Right cardiac atrium (tissue), 5 donors: ENCODE measurements around the gene TRIO. TPM values are rescaled to one million over a fixed set of nuclear protein-coding genes. Genes with fewer than 3 reads are reported as not detected.

Experiments used
- ATAC-seq, 2 donors: fragments of 200-7000 bp; cut with Tn5 transposase; one replicate each; pipeline versions ENCODE4 v1.8.0 to v1.9.1; 2020; ENCODE audit warnings: moderate library complexity in 2 of 2, mild to moderate bottlenecking in 1 of 2
- DNase-seq, 3 donors: peaks; one replicate each; pipeline ENCODE4 v3.0.0-alpha.2; 2020
- H3K27ac ChIP-seq: one replicate; pipeline ENCODE4 v1.5.1; 2013; ENCODE audit warnings: mild to moderate bottlenecking, low read length, control low read depth, moderate library complexity
- H3K27me3 ChIP-seq: one replicate; pipeline ENCODE4 v1.6.1; 2013; ENCODE audit not compliant: control insufficient read depth, insufficient read depth
- H3K4me1 ChIP-seq: one replicate; pipeline ENCODE4 v1.6.1; 2013; ENCODE audit warnings: low read length; ENCODE audit not compliant: control insufficient read depth, insufficient read depth
- H3K4me3 ChIP-seq: one replicate; pipeline ENCODE4 v1.5.1; 2013; ENCODE audit warnings: low read length, control low read depth
- H3K9me3 ChIP-seq: one replicate; pipeline ENCODE4 v1.6.1; 2013; ENCODE audit warnings: low read length; ENCODE audit not compliant: control insufficient read depth
- WGBS: extraction: QIAGEN DNeasy Blood & Tissue Kit; methylation state at CpG from one replicate; pipeline ENCODE4 v1.1.7; 2013; 5-methylcytosine and 5-hydroxymethylcytosine counted together
- intact Hi-C, 4 donors: fragments of 100-400 bp; cut with DNase I; formaldehyde crosslinking; loops; one replicate each; pipeline versions ENCODE4 v1.11.0 to v1.14.0; 2022 to 2023
- polyA plus RNA-seq: library from polyadenylated mRNA; stranded (reverse); fragments of 200-250 nt; gene quantifications from one replicate; pipeline ENCODE4 v1.2.3, GENCODE V29; 2013
- total RNA-seq, 4 donors: library from RNA; stranded (reverse); fragmentation: NEBNext Ultra II Directional; extraction: Animal tissue kit (Norgen Biotek cat#: 25700); gene quantifications; one replicate each; pipeline ENCODE4 v1.2.1, GENCODE V29; 2021
- donor health status: healthy with polysubstance abuse.
- donor health status: DM: no; HTN: yes; CAD: no.
- donor health status: DM: no; HTN: no; CAD: no.
- donor health status: DM: no; HTN: yes; CAD: no; lungs with severe emphysema.
- donor health status: DM: yes; HTN: yes; CAD: no.

Gene TRIO
- total and polyA plus RNA-seq, 5 donors: 31.3 to 66.0 (median 54.1) TPM

DNA sequence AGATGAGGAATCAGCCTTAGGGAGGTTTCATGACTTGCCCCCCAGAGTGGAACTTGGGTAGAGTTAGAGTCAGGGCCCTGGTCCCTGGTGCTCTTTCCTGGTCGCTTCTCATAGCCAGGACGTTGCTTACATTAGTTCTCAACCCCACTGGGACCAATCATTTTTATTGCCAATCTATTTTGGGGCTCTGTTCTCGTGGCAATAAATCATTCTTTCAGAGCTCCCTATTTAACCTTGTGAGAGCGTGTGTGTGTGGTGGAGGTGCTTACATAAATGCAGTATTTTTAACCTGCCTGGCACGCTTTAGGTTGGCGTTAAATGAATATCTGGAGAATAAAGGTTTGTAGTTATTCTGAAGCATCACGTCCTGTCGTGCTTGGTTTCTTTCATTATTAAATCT, 4.1 kb downstream of the TRIO start:
- Histone ChIP-seq H3K27ac (peak overlapping the region; percentile 38), H3K27me3 (no peaks in the 10 kb centered on the region), H3K9me3 (peaks cover 2% of the 10 kb centered on the region), H3K4me3 (no peak overlapping the region), H3K4me1 (peaks cover 21% of the 10 kb centered on the region)
- no peak for DNase-seq
- no peak for ATAC-seq
- 49% methylated on average over 8 of the region's 8 CpGs for WGBS
- intact Hi-C loops: loop anchor here (10.0 kb wide), 3 partner anchors 48 to 118 kb away; no protein-coding TSS in a partner anchor

DNA sequence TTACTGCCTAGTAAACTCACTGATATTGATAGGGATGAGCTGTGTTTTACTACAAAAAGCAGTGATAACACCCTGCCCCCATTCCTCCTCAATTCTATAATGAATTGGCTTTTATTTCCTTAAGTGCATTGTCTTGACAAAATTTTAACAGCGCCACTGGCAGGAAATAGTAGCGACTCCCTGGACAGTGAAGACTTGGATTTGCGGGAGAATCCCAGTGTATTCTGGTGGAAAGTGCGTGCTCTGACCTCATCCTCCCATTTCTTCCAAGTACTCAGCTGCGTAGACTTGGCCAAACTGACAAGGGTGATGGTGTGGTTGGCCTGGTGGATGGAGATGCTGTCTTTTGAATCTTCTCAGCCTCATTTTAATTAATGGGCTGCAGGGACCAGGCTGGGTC, 5.3 kb downstream of the TRIO start:
- no peak overlapping the region for H3K4me3 ChIP-seq
- no peak for DNase-seq
- no peak for ATAC-seq
- H3K4me1 ChIP-seq: peaks cover 28% of the 10 kb centered on the region
- no peak overlapping the region for H3K27ac ChIP-seq
- 77% methylated on average over 5 of the region's 5 CpGs for WGBS
- peaks cover 2% of the 10 kb centered on the region for H3K9me3 ChIP-seq
- no peaks in the 10 kb centered on the region for H3K27me3 ChIP-seq
- intact Hi-C loops: loop anchor here (10.0 kb wide), 3 partner anchors 46 to 116 kb away; no protein-coding TSS in a partner anchor

DNA sequence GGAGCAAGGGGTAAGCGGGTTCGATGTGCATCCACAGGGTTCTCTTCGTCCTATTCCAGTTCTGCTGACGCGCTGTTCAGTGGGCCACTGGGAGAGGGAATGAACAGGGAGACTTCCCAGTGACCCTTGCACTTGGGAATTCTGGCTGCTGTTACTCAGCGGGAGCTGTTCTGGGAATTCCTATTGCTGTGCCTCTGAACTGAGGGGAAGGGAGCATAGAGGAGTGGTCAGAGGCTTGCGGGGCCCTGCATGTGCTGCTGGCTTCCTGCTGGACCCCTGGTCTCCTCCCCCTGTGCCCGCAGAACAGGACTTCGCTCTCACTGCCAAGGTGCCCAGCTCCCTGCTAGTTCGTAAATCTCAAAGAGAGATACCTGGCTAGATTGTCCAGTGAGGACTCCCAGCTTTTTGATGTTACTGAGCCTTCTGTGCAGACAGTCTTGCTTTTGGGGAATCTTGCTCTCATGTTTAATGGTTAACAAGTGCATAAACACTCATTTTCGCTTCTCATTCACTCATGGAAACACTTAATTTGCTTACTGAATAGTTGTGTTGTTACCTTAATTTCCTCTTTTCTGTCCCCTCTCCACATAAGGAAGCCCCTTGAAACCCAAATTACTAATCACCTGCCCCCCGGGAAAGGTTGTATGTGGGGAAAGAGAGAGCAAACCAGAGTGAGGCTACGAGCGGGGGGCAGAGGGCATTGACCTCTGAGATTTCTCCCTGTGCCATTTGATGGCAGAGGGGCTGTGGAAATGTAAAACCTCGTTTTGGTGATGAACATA, 5.9 kb downstream of the TRIO start:
- intact Hi-C loops: loop anchor here (10.0 kb wide), 3 partner anchors 46 to 116 kb away; no protein-coding TSS in a partner anchor
- Histone ChIP-seq H3K9me3 (peaks cover 2% of the 10 kb centered on the region), H3K4me3 (no peak overlapping the region), H3K4me1 (peaks cover 29% of the 10 kb centered on the region), H3K27ac (no peak overlapping the region), H3K27me3 (no peaks in the 10 kb centered on the region)
- 84% methylated on average over 15 of the region's 15 CpGs for WGBS
- no peak for DNase-seq
- ATAC-seq: no peak

DNA sequence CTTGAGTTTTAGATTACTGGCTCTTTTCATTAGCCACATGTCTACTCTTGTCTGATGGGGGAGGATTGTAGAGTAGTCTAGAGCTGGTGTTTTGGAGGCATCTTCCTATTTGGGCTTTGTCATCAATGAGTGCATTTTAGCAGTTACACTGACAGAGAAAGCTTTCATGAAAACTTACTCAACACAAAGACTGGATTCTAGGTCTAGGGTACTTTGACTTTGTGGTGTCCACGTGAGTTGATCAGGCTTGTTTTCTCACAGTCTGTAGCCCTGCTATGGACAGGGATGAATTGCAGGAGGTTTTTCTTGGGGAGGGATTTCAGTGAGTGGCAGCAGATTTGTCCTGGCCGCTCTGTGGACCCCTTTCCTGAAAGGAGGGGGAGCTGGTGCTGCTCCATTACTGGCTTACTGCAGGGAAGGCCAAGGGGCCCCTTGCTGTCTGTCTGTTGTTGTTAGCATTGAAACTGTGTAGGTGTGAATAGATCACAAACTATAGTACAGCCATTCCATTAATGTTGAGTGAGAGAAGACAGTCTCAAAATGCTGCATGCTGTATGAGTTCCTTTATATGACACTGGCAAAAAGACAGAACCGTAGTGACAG, 6.6 kb downstream of the TRIO start:
- 73% methylated on average over 3 of the region's 3 CpGs for WGBS
- H3K4me1 ChIP-seq: peaks cover 33% of the 10 kb centered on the region
- no peak overlapping the region for H3K27ac ChIP-seq
- H3K9me3 ChIP-seq: peaks cover 2% of the 10 kb centered on the region
- H3K4me3 ChIP-seq: no peak overlapping the region
- intact Hi-C loops: loop anchor here (10.0 kb wide), 3 partner anchors 45 to 115 kb away; no protein-coding TSS in a partner anchor
- ATAC-seq: no peak
- no peak for DNase-seq
- no peaks in the 10 kb centered on the region for H3K27me3 ChIP-seq

DNA sequence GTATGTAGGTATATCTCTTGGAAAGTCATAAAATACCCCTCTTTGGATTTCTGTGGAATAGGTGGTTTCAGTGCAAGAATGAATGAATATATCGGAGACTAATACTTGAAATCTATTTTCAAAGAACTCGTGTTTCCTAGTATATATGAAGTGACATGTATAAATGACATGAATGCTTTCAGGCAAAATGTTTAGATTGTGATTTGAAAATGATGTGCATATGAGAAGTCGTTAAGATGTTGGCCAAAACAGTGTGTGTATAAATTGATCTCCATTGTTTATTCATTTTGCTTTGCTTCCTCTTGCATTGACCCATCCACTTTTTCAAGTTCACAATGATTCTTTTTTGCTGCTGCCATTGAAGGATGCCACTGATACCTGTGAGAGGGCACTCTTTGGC, 8.3 kb downstream of the TRIO start:
- no peak for DNase-seq
- intact Hi-C loops: no loop called here
- H3K27ac ChIP-seq: no peak overlapping the region
- no peak overlapping the region for H3K4me3 ChIP-seq
- WGBS: 88% methylated on average over 3 of the region's 3 CpGs
- peaks cover 4% of the 10 kb centered on the region for H3K9me3 ChIP-seq
- no peaks in the 10 kb centered on the region for H3K27me3 ChIP-seq
- peaks cover 33% of the 10 kb centered on the region for H3K4me1 ChIP-seq
- no peak for ATAC-seq

DNA sequence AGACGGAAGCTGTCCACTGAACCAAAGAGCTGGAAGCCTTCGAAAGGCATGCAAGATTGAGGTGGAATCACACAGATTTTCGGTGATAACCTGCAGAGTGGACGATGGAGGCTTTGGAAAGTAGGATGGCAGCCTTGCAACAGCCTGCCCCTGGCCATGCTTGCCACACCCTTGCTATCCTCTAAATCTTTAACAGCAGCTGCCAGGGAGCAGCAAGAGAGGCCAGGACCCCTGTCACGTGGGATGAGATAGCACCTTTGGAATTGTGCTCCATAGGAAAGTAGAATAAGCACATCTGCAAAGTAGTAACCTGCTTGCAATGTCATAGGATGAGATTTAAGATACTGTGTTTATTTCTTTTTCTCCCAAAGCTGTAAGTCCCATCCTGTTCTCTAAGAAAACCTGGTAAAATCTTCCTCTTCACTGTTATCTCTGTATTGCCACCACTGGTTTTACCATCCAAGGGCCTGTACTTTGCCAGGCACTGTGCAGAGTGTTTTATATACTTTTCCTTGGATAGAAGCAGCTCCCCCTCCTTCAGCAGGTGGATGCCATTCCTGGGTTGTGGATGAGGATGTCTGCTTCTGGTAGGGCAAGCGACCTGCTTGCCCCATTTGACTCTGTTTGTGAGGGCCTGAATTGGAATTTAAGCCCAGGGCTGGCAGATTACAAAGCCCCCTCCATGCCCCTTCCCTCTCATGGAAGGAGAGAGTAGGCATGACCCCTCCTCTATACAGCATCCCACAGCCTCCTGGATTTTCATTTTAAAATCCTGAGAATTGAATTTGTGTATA, 10.1 kb downstream of the TRIO start:
- H3K9me3 ChIP-seq: peaks cover 4% of the 10 kb centered on the region
- intact Hi-C loops: no loop called here
- no peak overlapping the region for H3K4me3 ChIP-seq
- peaks cover 29% of the 10 kb centered on the region for H3K4me1 ChIP-seq
- 84% methylated on average over 6 of the region's 6 CpGs for WGBS
- ATAC-seq (no peak), DNase-seq (no peak)
- H3K27ac ChIP-seq: peak overlapping the region; percentile 70
- no peaks in the 10 kb centered on the region for H3K27me3 ChIP-seq

DNA sequence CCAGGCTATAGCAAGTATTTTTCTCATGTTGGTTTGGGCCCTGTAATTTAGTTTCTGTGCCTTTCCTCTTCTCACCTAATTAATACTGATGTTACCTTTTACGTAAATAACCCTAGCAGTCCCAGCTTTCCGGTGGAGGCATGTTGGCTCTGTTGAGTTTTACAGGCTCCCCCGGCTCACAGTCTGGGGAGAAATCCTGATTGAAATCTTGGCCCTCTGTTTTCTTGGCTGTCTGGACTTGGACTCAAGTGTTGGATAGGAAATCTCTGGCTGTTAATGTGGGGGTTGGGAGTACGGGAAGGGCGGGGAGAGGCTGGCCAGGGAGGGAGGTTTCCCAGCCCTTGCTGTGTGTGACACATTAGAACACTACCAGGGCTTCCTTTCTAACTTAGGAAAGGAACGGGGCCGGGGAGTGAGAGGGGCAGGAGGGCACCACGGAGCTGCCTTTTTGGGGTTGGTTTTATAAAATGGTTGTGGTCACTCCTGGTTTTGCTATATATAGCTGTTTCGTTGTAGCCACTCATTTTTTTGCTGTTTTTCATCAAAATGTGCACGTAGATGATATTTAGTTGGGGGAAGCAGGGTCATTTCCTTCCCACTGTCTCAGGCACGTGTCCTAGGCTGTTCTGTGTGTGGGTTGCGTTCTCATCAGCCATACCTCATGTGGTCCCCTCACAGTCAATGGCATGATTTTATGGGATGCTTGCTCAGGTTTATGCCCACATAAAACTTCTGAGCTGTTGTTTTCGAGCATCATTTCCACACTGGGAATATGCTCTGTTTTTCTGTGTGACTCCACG, 11.0 kb downstream of the TRIO start:
- intact Hi-C loops: no loop called here
- 17% methylated on average over 14 of the region's 14 CpGs for WGBS
- Histone ChIP-seq H3K4me1 (peaks cover 22% of the 10 kb centered on the region), H3K4me3 (peak overlapping the region; percentile 2), H3K27me3 (no peaks in the 10 kb centered on the region), H3K9me3 (peaks cover 2% of the 10 kb centered on the region), H3K27ac (peak overlapping the region; percentile 55)
- DNase-seq: peak; percentile 79 to 87 (median 85)
- ATAC-seq: peak; percentile 95 to 96

DNA sequence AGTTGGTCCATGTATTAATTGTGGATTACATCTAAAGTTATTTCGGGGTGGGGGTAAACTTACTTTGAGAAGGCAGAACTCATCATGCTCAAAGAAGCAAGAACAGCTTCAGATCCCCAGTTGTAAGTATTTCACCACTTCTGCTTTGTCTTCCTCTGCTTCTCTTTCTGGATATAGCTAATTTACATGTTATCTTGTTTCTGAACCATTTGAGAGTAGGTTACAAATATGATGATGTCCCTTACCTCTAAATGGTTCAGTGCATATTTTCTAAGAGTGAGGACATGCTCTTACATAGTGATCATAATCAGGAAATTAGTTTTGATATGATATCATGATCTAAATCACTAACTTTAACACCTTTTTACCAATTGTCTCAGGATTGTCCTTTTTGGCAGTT, 11.9 kb downstream of the TRIO start:
- Histone ChIP-seq H3K4me1 (peaks cover 15% of the 10 kb centered on the region), H3K27ac (no peak overlapping the region), H3K4me3 (no peak overlapping the region), H3K9me3 (peaks cover 2% of the 10 kb centered on the region), H3K27me3 (no peaks in the 10 kb centered on the region)
- no peak for DNase-seq
- 89% methylated on average over 1 of the region's 1 CpG for WGBS
- intact Hi-C loops: no loop called here
- no peak for ATAC-seq

DNA sequence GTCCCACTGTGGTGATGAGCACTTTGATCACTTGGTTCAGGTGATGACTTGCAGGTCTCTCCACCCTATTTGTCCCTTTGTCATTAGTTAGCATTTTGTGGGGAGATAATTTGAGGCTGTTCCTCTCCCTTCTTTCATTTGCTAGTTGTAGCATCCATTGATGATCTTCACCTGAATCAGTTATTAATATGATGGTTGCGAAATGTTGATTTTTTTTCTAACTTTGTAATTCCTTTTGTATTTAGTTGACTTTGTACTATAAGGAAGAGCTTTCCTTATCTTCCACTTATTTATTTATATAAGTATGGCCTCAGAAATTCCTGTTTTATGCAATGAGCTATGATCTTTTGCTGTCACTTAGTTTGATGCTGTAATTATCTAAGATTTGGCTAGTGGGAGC, 12.6 kb downstream of the TRIO start:
- peak overlapping the region; percentile 28 for H3K27ac ChIP-seq
- DNase-seq: no peak
- intact Hi-C loops: no loop called here

DNA sequence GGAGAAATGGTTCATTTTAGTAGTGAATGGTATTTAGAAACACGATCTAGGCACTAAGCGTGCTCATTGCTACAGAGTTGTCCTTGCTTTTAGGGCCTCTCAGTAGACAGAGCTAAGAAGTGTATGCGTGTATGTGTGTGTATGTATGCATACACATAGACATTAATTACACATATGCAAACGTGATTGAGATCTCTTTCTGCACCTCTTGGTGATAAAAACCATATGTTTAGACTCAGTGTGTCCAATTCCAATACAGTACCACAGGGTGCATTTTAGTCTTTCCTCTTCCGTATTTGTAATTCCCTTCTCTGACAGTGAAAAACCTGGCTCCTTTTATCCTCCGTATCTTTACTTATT, 13.1 kb downstream of the TRIO start:
- intact Hi-C loops: no loop called here
- Histone ChIP-seq H3K4me3 (no peak overlapping the region), H3K9me3 (peaks cover 2% of the 10 kb centered on the region), H3K27ac (peak overlapping the region; percentile 38), H3K4me1 (peaks cover 20% of the 10 kb centered on the region), H3K27me3 (no peaks in the 10 kb centered on the region)
- ATAC-seq: no peak
- DNase-seq: no peak
- WGBS: 58% methylated on average over 6 of the region's 6 CpGs

More for the DNA sequence above, 12.6 kb downstream of the TRIO start:
- Histone ChIP-seq H3K4me3 (no peak overlapping the region), H3K4me1 (peaks cover 17% of the 10 kb centered on the region), H3K27me3 (no peaks in the 10 kb centered on the region), H3K9me3 (peaks cover 2% of the 10 kb centered on the region)
- no peak for ATAC-seq
- 98% methylated on average over 1 of the region's 1 CpG for WGBS
